Esophagus muscularis mucosa (tissue), 4 donors: ENCODE measurements around the gene ZNF775.

ENCODE experiments used
- CTCF ChIP-seq, 3 experiments: fragments of 200-600 bp in 2 of 3; fragments of 450-650 bp in 1 of 3; sonication (generic) in 2 of 3; IDR thresholded peaks; one replicate each; pipeline ENCODE4 v1.5.1; 2017 to 2019; ENCODE audit warnings: antibody characterized with exemption in 3 of 3, mild to moderate bottlenecking in 2 of 3, moderate library complexity in 1 of 3
- EP300 ChIP-seq: sonication (generic); formaldehyde crosslinking; IDR thresholded peaks from one replicate; pipeline ENCODE4 v1.6.1; 2017; ENCODE audit warnings: antibody characterized with exemption
- POLR2A ChIP-seq: fragments of 450-650 bp; IDR thresholded peaks from one replicate; pipeline ENCODE4 v1.6.1; 2017; ENCODE audit warnings: antibody characterized with exemption, moderate library complexity, mild to moderate bottlenecking, low read depth
- POLR2AphosphoS5 ChIP-seq, 2 donors: sonication (generic); formaldehyde crosslinking; IDR thresholded peaks; one replicate each; pipeline ENCODE4 v1.6.1; 2017; ENCODE audit warnings: antibody characterized with exemption in 2 of 2

- no peak for TF ChIP-seq CTCF (IDR thresholded peaks at IDR 0.05)
- TF ChIP-seq POLR2A, result no peak
- TF ChIP-seq EP300, result no peak
- TF ChIP-seq POLR2AphosphoS5 (IDR thresholded peaks at IDR 0.05), result no peak
Observed at GRCh38 chr7:150381785-150382122, 2.6 kb downstream of the ZNF775 start.
